Stomach (tissue), 8 donors: ENCODE results near the gene TRMT1. TPM values are rescaled to one million over a fixed set of nuclear protein-coding genes. Genes with fewer than 3 reads are reported as not detected.

Experiments used
- polyA plus RNA-seq, 3 donors: library from polyadenylated mRNA; stranded (reverse); fragments of 200-250 nt; gene quantifications; one replicate each; pipeline ENCODE4 v1.2.3, GENCODE V29; 2013
- total RNA-seq, 5 donors: library from RNA; depleted of rRNA; stranded (reverse); fragments of >200 nt; gene quantifications; one replicate each; pipeline versions ENCODE4 v1.1.0 to v1.2.3, GENCODE V29; 2014 to 2016
- donor health status: healthy with polysubstance abuse.
- donor health status: Bipolar disorder and iron deficiency.
- donor health status: healthy.

The TRMT1 gene
- total and polyA plus RNA-seq, 8 donors = 29.6 to 373 (median 58.6) TPM

Other genes starting within 250 kb of the TRMT1 start
- 10 to 100 TPM; 11.9 to 53.1 (median 30.4) TPM for gene DNASE2, start 235.3 kb downstream of the TRMT1 start, total RNA-seq
- gene DNASE2, start 235.3 kb downstream of the TRMT1 start, polyA plus RNA-seq = 10 to 100 TPM in 2 of 3 donors, 1 to 10 TPM in 1; 9.0 to 26.2 (median 20.3) TPM
- under 1 TPM in 1 of 5 donors, not detected in 4; 0.18 TPM for gene KLF1, start 229.5 kb downstream of the TRMT1 start, total RNA-seq
- under 1 TPM in 2 of 3 donors, not detected in 1; 0.05 to 0.19 TPM for gene KLF1, start 229.5 kb downstream of the TRMT1 start, polyA plus RNA-seq
- 10 to 100 TPM in 4 of 5 donors, not detected in 1; 17.5 to 30.8 (median 23.9) TPM for gene GCDH, start 225.6 kb downstream of the TRMT1 start, total RNA-seq
- gene GCDH, start 225.6 kb downstream of the TRMT1 start, polyA plus RNA-seq = 10 to 100 TPM; 21.6 to 26.6 (median 24.0) TPM
- gene SYCE2, start 197.4 kb downstream of the TRMT1 start, total RNA-seq = not detected
- gene SYCE2, start 197.4 kb downstream of the TRMT1 start, polyA plus RNA-seq = under 1 TPM in 1 of 3 donors, not detected in 2; 0.23 TPM
- gene FARSA, start 183.0 kb downstream of the TRMT1 start, total RNA-seq = 100 to 1,000 TPM in 1 of 5 donors, 10 to 100 TPM in 4; 27.2 to 125 (median 51.9) TPM
- 10 to 100 TPM; 34.7 to 40.3 (median 39.4) TPM for gene FARSA, start 183.0 kb downstream of the TRMT1 start, polyA plus RNA-seq
- 100 to 1,000 TPM; 337 to 947 (median 504) TPM for gene CALR, start 178.1 kb downstream of the TRMT1 start, total RNA-seq
- 100 to 1,000 TPM in 2 of 3 donors, 10 to 100 TPM in 1; 71.2 to 236 (median 158) TPM for gene CALR, start 178.1 kb downstream of the TRMT1 start, polyA plus RNA-seq
- gene RAD23A, start 170.9 kb downstream of the TRMT1 start, total RNA-seq = 100 to 1,000 TPM in 3 of 5 donors, 10 to 100 TPM in 2; 44.1 to 144 (median 103) TPM
- gene RAD23A, start 170.9 kb downstream of the TRMT1 start, polyA plus RNA-seq = 100 to 1,000 TPM; 101 to 141 (median 106) TPM
- gene GADD45GIP1, start 159.5 kb downstream of the TRMT1 start, total RNA-seq = 10 to 100 TPM in 4 of 5 donors, 1 to 10 TPM in 1; 1.8 to 93.3 (median 25.9) TPM
- gene GADD45GIP1, start 159.5 kb downstream of the TRMT1 start, polyA plus RNA-seq = 10 to 100 TPM; 59.0 to 75.4 (median 61.8) TPM
- under 1 TPM in 1 of 5 donors, not detected in 4; 0.58 TPM for gene DAND5, start 147.2 kb downstream of the TRMT1 start, total RNA-seq
- under 1 TPM in 2 of 3 donors, not detected in 1; 0.12 to 0.13 TPM for gene DAND5, start 147.2 kb downstream of the TRMT1 start, polyA plus RNA-seq
- gene NFIX, start 121.3 kb downstream of the TRMT1 start, total RNA-seq = 100 to 1,000 TPM in 1 of 5 donors, 10 to 100 TPM in 4; 14.0 to 183 (median 63.3) TPM
- gene NFIX, start 121.3 kb downstream of the TRMT1 start, polyA plus RNA-seq = 10 to 100 TPM; 11.5 to 45.0 (median 30.2) TPM
- 10 to 100 TPM in 2 of 5 donors, 1 to 10 TPM in 2, not detected in 1; 1.3 to 19.3 (median 7.6) TPM for gene LYL1, start 13.9 kb downstream of the TRMT1 start, total RNA-seq
- 1 to 10 TPM; 4.1 to 5.5 (median 5.0) TPM for gene LYL1, start 13.9 kb downstream of the TRMT1 start, polyA plus RNA-seq
- gene NACC1, start 1.5 kb upstream of the TRMT1 start, total RNA-seq = 100 to 1,000 TPM in 1 of 5 donors, 10 to 100 TPM in 4; 10.1 to 122 (median 26.3) TPM
- 10 to 100 TPM in 1 of 3 donors, 1 to 10 TPM in 2; 6.9 to 26.2 (median 9.5) TPM for gene NACC1, start 1.5 kb upstream of the TRMT1 start, polyA plus RNA-seq
- 100 to 1,000 TPM in 3 of 5 donors, 10 to 100 TPM in 2; 20.4 to 942 (median 117) TPM for gene STX10, start 33.6 kb upstream of the TRMT1 start, total RNA-seq
- 100 to 1,000 TPM in 1 of 3 donors, 10 to 100 TPM in 2; 74.8 to 114 (median 94.7) TPM for gene STX10, start 33.6 kb upstream of the TRMT1 start, polyA plus RNA-seq
- gene IER2, start 33.7 kb upstream of the TRMT1 start, total RNA-seq = 100 to 1,000 TPM in 3 of 5 donors, 10 to 100 TPM in 2; 32.3 to 421 (median 150) TPM
- gene IER2, start 33.7 kb upstream of the TRMT1 start, polyA plus RNA-seq = 10 to 100 TPM; 64.3 to 87.2 (median 64.6) TPM